Measurements from ENCODE around the gene NUCKS1.

The NUCKS1 gene, protein sequence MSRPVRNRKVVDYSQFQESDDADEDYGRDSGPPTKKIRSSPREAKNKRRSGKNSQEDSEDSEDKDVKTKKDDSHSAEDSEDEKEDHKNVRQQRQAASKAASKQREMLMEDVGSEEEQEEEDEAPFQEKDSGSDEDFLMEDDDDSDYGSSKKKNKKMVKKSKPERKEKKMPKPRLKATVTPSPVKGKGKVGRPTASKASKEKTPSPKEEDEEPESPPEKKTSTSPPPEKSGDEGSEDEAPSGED

DNA sequence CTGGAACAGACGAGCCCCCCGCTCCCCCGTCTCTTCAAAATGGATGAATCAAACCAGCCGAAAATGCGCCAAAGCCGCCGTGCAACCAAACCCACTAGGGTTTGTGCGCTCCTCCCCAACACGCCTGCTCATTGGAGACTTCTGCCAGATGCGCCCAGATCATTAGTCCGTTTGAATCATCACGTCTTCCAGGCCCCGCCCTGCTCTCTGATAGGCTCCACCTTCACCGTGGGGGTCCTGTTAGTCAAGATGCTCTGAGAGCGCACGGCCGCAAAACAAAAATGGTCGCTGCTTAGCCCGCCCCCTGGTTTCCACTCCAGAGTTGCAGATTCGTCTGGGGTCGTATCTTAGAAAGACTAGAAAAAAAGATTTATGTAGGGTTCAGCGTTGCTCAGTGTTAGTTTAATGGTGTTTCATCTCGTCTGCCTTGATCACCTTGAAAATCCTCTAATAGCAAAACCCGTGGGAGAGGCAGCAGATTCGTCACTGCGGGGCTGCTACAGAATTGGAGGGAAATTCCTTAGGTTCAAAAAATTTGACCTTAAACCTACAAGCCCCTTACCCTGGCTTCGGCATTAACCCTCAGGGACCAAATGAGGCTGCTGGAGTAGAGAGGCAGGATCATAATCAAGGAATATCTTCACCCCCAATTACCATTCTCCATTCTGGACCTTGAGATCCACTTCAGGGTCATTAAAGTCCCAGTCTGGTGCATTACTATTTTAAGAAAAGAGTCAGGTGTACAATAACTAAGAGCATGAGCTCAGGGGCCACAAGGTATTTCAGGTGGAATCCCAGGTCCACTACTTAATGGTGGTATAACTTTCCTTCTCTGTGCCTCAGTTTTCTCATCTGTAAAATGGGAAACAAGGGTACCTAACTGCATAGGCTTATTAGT, at the start of gene NUCKS1:
NUCKS1 (minus strand) TSS at position 45 of the 898 bp plus-strand sequence. CDS start 209 bp downstream, outside the sequence.
- DNase-seq: peak; percentile 98

DNA sequence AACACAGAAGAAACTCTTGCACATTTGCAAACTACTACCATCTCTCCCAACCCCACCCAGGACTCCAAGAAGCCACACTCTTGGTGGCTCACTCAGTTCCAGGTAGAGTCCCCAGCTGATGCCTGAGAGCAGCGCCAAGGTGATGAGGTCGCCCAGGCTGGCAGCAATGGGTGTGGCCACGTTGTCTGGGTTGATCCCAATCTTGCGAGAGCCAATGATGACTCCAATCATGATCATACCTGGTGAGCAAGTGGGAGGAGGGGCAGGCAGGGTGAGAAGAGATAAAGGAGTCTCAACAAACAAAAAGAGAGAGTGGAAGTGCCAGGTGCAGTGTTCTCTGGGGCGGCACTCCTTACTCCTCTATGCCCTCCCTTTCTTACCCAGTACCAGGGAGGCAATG, 48.6 kb upstream of the NUCKS1 start:
- DNase-seq: no peak

DNA sequence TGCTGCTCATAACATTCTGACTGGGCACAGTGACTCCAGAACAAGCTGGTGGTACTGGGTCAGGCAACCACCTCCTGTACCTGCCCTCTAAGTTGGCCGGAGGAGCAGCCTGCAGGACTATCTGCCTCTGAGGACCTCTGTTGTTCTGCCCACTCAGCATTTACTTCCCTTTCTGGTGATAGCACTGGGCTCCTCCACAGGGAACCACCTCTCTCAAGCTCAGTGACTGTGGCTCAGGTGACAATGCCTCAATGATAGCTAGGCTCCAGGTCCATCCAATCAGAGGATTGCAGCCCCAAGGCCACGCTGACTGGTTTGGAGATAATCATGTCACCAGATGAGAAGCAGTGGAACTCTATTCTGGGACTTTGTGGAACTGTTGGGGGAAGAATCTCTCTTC, 47.2 kb upstream of the NUCKS1 start:
- DNase-seq: no peak

DNA sequence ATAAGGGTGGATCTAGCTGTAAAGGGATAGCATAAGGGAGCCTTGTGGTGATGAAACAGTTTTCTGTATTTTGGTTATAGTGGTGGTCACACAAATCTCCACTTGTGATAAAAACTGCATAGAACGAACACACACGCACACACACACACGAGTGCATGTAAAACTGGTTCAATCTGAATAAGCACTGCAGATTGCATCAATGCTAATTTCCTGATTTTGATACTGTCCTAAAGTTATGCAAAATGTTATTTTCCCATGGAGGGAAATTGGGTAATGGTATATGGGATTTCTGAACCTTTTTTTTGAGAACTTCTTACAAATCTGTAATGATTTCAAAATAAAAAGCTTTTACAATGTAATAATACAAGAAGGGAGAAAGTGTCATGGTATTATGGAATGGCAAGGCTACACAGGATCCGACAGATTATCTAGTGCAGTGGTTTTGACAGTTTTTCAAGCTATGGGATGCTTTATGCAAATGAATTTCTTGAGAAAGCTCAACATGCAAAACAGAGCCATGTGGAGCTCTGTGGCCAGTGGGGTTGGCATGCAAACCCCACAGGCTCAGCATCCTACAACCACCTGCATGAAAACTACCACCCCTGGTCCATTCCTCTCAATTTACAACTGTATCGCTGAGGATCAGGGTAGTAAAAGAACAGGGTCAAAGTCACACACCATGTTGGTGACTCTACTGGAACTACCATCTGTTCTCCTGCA, 44.2 kb upstream of the NUCKS1 start:
- DNase-seq: no peak

DNA sequence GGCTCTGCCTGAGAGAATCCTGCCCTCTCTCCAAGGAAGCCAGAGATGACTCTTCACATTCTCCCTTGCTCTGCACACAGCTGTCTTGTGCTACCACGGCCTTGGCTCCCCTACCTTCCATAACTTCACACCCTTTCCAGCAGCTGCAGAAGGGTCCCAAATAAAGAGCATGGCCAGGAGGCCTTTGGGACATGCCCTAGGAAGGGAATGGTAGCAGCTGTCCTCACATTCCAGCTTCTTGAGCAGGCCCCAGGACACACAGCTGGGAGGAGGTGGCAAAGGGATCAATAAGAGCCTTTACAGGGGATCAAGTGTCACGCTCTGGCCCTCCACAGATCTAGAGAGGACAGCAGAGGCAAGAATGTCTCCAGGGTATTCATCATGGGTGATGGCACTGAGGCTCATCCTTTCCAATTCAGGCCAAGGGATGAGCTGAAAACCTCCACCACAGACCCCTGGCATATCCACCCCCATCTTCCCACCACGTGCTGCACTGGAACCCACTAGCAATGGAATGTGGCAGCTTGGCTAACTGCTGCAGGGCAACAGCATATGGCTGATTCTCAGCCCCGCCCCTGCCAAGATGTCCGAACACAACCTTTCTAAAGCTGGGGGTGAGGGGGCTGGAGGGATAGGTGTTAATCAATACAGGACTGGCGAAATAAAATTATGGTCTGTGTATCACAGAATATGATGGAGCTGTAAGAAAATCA, 43.1 kb upstream of the NUCKS1 start:
- DNase-seq: no peak

DNA sequence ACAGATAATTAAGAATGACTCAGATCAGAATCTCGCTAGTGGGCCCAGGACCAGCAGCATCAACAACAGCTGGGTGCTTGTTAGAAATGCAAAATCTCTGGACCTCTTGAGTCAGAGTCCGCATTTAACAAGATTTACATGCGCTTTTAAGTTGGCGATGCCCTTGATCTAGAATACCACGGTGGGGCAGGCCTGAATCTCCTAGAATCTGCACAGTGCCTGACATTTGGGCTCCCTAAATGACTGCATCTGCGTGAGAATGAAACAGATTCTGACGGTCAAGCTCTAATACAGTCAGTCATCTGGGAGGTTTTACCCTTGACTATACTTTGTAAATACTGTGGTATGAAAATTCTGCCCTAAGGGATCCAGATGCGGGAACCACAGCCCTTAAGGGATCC, 42.5 kb upstream of the NUCKS1 start:
- DNase-seq: no peak

DNA sequence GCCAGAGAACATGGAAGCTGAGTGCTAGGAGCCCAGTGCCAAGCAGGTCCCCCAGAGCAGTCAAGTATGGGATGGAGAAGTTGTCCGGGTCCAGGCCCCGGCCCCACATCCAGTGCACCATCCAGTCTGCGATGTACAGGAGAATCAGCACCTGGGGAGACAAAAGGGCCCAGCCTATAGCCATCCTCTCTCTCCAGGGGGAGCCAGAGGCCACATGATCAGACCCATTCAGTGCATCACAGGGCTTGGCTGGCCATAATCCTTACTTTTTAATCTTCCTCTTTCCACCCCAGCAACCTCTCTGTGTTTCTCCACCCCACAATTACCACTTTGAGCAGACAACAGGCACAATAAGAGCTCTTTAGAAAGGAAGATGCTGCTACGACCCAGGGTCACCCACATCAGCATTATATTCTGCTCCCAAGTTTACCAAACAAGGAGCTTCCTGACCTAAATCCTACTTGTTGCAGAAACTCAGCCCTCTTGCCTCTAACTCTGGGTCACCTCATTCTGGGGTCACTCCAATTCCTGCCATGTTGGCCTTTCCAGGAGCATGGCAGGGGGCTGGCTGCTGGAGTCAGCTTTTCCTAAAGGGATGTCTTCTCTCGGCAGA, 41.7 kb upstream of the NUCKS1 start:
- peak; percentile 30 for DNase-seq

DNA sequence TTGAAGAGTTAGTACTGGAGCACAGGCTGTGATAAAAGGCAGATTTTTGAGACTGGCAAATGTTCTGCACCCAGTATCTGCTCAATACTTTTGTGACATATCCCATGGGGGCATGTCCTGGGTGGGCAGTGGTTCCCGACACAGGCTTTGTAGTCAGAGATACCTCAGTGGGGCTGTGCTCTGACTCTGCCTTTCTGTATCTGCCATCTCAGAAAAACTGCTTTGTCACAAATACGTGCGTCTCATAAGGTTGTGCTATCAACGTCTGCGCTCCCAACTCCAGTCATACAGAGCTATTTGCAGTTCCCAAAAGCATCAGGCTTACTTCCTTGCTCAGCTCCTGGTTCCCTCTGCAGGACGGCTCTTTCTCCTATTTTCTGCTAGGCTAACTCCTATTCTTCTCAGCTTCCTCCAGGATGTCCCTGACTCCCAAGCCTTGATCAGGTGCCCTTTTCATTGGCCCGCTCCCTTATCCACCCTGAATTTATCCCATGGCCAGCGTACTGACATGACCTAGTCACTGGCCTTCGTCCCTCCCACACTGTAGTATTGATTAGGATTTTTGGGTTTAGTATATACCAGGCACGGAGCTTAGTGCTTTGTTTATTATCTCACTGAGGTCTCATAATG, 37.4 kb upstream of the NUCKS1 start:
- no peak for DNase-seq

DNA sequence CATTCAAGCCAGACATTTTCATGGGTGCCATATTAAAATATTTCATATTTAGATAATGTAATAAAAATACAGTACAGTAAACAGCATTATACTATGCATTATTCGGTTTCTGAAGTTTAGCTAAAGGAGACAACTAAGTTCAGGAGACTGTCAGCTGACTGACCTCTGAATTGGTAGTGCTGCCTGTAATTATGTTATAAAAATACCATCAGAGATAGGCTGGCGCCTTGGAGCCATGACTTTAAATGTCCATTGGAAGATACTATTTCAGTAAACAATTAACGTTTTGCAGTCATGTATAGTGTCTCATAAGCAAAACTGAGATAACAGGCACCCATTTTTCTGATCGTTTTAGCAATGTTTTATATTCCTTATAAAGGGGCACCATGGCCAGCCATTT, 36.6 kb upstream of the NUCKS1 start:
- no peak for DNase-seq

DNA sequence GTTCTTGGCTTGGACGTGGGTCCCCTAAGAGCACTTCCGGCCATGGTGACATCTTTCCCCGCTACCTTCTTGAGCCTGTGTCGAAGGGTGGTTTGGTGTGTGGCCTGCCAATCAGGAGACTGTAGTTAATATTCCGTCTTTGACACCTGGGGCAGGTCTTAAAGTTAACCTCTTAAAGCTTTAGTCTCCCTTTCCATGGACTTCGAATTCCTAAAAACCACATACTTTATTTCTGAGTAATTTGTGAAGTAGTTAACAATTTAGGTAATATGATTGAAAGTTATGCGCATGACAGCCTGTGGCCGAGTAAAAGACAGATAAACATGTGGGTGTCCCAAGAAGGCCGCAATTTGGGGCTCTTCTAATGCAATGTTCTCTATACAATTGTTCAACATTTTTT, 35.5 kb upstream of the NUCKS1 start:
- DNase-seq: no peak

DNA sequence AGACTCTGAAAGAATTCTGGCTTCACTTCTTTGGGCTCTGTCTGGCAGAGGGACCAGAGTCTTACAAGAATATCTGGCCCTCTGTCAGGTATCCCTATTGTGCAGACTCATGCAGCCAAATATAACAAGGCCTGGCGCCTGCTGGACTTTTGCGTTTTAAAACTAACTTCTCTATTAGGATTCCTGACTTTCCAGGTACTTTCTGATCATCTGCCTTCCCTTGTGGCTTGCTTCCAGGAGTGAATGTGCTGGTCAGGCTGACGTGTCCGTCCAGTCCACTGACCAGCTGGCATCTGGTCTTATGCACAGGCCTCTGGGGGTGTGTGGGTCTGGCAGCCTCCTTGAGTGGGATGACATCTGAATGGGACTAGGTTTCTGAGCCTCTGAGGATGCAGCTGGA, 33.9 kb upstream of the NUCKS1 start:
- DNase-seq: no peak

DNA sequence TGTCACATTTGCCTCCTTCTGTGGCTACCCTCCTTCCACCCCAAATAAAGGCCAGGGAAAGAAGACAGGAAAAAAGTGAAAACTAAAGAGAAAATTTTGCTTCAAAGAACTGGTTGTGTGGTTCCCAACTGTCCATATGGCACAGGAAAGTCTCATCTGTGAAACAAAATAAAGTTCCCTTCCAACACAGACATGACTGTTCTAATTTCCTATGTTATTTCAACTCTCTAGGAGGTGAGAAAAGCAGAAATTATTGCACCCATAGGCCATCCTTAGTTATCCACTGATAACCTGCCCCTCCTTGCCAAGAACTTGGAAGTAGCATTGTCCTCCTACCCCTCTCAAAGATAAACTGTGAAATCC, 33.4 kb upstream of the NUCKS1 start:
- no peak for DNase-seq

DNA sequence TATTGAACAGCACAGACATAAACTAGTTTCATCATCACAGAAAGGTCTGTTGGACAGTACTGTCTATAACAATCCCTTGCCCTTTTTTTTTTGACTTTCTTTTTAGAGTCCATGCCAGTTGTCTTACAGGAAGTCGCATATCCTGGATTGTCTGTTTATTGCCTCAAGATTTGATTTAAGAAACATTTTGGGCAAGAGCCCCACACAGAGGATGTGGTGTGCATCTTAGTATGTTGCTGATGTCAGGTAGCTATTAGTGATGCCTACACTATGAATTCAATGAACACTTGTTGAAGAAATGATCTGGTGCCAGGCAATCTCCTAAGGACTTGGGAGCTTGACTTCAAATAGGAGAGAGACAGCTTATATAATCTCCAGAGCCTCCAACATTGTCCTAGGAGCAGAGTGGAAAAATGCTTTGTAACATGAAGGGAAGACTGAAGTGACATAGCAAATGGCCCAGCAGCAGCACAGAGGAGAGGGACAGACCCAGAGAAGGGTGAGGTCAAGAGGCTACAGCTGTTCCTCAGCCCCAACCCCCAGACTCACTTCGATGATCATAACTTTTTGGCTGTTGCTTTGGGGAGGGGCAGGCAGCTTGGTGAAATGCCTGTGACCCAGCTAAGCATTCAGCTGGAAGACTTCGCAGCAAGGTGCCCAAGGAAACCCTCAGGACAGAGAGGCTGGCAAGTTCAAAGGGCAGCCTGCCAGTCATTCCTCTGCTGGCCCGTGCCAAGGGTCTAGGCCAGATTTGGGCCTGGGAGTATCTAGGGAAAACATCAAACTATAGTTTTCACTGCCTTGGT, 32.8 kb upstream of the NUCKS1 start:
- no peak for DNase-seq

DNA sequence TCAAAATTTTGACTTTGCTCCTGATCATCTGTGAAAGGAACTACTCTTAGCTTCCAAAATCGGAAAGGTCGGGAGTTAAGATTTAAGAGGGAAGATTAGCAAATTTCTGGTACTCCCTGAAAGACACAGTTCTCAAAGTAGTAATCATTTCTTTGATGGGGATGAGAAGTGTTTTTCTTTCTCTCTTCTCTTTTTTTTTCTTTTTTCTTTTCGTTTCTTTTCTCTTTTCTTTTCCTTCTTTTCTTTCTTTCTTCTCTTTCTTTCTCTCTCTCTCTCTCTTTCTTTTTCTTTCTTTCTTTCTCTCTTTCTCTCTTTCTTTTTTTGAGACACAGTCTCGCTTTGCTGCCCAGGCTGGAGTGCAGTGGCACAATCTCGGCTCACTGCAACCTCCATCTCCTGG, 30.4 kb upstream of the NUCKS1 start:
- no peak for DNase-seq

DNA sequence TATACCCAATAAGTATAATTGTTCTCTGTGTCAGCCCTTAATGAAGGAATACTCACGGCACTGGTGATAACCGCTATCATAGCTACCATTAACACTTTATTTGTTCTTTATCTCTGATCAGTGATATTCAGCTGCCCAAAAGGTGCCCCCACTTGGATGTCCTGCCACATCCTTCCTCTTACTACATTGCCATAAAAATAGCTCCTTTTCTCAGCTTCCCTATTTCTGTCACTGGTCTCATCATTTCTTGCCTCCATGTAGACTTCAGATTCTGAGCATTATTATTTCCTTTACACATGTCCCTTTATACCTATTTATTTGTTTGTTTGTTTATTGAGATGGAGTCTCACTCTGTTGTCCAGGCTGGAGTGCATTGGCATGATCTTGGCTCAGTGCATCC, 28.0 kb upstream of the NUCKS1 start:
- no peak for DNase-seq

DNA sequence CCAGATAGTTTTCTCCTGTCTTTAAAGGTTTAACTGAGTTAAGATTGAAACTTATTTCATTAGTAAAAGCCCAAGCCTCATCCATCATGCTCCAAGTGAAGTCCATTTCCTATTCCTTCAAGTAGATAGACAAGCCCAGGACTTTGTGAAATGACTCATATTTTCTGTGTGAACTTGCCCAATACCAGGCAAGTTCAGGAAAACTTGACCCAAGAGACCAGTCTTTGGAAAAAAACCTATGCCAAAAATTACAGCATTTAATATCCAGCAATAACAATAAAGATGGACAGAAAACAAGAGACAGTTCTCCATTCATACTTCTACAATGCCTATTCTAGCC, 25.7 kb upstream of the NUCKS1 start:
- no peak for DNase-seq

DNA sequence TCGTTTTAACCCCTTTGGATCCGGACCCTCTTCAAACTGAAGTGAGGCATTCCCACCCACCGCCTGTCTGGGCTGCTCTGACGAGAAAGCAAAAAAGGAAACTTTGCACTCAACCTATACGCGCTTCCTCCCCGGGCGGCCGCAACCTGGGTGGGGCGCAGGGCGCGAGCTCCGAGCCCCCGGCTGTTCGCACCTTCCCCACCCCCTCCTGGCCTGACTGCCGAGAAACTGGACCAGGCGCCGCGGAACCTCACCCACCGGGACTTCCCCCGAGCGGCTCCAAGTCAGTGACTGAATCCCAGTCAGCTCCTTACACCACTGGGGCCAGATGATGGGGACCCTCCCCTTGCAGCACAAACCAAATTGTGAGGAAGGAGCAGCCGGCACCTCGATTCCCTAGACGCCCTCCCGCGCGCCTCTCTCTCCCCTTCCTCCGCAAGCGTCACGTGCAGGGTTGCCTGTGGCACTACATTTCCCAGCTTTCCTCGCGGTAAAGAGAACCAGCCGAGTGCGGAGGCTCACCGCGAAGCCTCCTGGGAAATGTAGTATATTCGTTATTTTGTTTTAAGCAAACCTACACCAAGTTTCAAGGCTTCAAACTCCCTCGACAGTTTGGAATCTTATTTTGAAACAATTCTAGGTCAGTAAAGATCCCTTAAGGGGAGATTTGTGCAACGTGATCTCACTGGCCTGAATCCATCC, 25.2 kb upstream of the NUCKS1 start, which contains the start of gene RAB29:
RAB29 (minus strand) TSS at position 468 of the 702 bp plus-strand sequence. CDS start 526 bp downstream, outside the sequence.
- peak; percentile 73 for DNase-seq

DNA sequence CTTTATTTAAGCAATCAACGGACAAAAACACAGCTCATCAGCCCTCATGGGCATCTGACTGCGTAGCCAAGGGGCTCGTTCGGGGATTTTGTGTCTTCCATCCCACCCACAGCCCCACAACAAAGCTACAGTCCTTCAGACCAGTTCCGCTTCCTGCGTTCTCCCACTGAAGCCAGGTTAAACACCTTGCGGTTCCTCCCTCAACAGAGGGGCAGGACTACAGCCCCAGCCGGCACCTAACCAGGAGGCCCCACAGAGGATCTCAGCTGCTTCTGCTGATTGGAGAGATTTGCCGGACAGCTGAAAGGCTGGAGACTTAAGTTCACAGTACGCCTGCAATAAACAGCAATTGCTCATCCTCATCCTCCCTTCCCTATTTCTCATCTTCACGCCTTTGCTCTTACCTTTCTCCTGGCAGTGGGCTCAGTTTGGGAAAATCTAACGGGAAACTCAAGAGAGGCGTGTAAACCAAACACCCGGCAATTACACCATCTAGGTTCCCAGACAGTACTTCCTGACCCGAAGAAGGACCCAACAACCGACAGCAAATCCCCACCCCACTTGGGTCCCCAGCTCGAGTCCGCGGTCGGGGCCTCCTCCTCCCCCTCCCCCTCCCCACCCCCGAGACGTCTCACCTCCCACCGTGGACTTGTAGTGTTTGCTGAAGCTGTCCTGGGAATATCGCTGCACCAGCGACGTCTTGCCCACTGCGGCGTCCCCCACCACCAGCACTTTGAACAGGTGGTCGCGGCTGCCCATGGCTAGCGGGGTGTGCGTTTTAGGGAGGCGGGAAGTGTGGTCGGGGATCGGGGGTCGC, 24.4 kb upstream of the NUCKS1 start:
- DNase-seq: no peak

DNA sequence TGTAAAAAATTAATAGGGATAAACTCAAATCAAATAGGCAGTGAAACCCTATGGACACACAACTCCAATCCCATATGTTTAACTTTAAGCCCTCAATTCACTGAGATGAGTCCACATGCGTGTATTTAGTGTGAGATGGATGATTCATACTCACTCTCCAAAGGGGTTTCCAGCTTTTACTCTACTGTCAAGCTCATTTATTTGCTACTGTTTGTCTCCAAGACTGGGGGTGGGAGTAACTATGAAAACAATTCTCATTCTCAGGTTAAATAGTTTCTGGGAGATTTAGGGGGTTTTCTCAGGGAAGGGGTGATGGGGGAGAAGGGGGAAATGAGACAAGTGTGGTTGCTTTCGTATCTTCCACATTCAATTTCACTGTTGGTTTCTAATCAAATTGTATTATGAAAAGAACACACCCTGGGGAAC, 22.6 kb upstream of the NUCKS1 start:
- no peak for DNase-seq

DNA sequence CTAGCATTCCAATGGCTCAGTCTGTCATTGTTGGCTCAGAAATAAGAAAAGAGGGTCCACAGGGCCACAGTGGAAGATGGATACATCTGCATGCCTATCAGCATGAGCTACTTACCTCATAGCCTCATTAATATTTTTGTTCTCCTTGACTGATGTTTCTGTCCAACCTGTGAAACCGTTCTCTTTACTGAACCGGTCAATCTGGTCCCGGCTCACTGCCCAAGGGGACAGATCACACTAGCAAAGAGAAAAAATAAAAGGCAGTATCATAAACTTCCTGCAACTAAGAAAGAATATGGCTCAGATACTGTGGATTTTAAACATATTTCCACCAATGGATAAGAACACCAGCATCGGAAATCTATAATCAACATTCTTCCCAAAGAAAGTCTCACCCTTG, 20.6 kb upstream of the NUCKS1 start:
- no peak for DNase-seq
